Keratinocyte (primary cell): ENCODE measurements around the gene TMEM94.

Source experiments
- CTCF ChIP-seq, 3 experiments: IDR thresholded peaks in 1 of 3; conservative IDR thresholded peaks in 1 of 3; optimal IDR thresholded peaks in 1 of 3; 2 replicates in 2 of 3; 3 replicates in 1 of 3; pipeline versions ENCODE3 to v1.5.1; 2011; ENCODE audit warnings: low read length in 3 of 3, mild to moderate bottlenecking in 3 of 3, moderate library complexity in 2 of 3, control low read depth in 1 of 3, inconsistent platforms in 1 of 3; ENCODE audit not compliant: insufficient read depth in 2 of 3; ENCODE audit errors: extremely low read depth in 1 of 3
- EZH2 ChIP-seq: IDR thresholded peaks from one replicate; pipeline ENCODE4 v1.6.1; 2012; ENCODE audit warnings: inconsistent platforms, mild to moderate bottlenecking, low read length, moderate library complexity

- TF ChIP-seq EZH2 (no peak), CTCF (optimal IDR thresholded peaks at IDR 0.05 in 1 of 3, IDR thresholded peaks at IDR 0.05 in 1 of 3, conservative IDR thresholded peaks at IDR 0.05 in 1 of 3; ENCODE audit: extremely low read depth in 1 of 3, insufficient read depth in 2 of 3, low read length in 3 of 3) (no peak)
Measured at GRCh38 chr17:75512926-75513640, 56.6 kb downstream of the TMEM94 start.
